Fibroblast of the aortic adventitia (primary cell): ENCODE data around the gene TUBGCP3. TPM values are rescaled to one million over a fixed set of nuclear protein-coding genes. Genes with fewer than 3 reads are reported as not detected.

Source experiments
- DNase-seq: peaks from one replicate; pipeline ENCODE4 v3.0.0-alpha.2; 2010; ENCODE audit warnings: low read depth
- H3K4me3 ChIP-seq: 2 replicates; pipeline ENCODE4 v1.5.1; 2011; ENCODE audit warnings: low read depth, mild to moderate bottlenecking, control low read depth, low read length, moderate library complexity
- CTCF ChIP-seq: IDR thresholded peaks from 2 replicates; pipeline ENCODE4 v1.5.1; 2011; ENCODE audit warnings: mild to moderate bottlenecking, low read length, control low read depth, inconsistent platforms; ENCODE audit not compliant: insufficient read depth
- total RNA-seq: library from RNA; depleted of rRNA; stranded (reverse); fragments of >200 nt; gene quantifications from 2 replicates; pipeline ENCODE4 v1.2.3, GENCODE V29; 2012; ENCODE audit warnings: low replicate concordance

TUBGCP3 gene
- total RNA-seq, 1 donor, result 26.8 TPM

DNA sequence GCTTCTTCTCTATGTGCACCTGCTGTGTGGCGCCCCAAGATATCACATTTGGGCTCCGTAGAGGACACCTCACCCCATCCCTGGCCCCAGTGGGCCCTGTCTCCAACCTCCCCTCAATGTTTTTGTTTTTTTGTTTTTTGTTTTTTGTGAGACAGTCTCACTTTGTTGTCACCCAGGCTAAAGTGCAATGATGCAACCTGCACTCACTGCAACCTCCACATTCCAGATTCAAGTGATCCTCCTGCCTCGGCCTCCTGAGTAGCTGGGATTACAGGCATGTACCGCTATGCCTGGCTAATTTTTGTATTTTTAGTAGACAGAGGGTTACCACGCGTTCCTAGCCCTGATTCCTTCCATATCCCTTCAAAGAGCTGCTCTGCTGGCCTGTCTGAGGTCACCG is 26.9 kb upstream of the TUBGCP3 start:
- no peak overlapping the region for H3K4me3 ChIP-seq
- no peak for DNase-seq
- TF ChIP-seq CTCF, result no peak

GRCh38 chr13:112608212-112608611 is 20.3 kb upstream of the TUBGCP3 start:
- H3K4me3 ChIP-seq, result no peak overlapping the region

DNA sequence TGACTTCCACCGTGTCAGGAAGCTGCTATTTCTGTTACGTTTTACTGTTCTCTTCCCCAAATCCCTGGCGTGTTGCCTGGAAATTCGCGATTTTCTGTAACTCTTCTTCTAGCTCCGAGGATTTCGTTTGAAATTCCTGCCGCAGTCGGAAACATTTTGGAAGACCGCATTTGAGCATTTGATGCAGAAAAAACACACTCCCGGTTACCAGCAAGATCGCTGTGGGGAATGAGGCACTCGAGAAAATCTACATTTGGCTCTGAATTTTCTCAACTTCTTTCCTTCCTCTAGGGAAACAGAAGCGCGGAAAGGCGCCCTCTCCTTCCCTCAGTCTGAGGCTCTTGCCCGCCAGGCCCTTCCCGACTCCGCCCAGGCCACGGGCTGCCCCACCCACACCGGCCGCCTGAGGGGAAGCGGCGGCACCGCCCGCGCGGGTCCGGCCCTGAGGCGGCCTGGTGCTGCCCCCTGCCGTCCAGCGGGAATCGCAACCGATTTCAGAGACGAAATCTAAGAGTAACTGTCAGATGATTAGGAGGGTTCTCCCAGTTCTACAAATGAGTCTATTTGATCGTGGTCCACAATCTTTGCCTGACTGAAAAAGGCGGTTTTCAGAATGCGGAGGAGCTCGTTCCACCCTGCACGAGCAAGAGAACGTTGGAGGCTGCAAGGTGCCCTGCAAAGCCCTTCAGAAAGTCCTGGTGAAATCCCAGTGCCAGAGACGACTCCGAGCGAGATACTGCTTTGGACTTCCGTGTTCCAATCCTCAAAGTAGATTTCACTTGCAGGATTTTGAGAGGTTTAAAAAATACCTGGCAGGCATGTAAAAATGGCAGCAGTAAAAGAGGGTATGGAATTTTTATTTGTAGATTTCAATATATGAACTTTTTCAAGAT is 18.4 kb upstream of the TUBGCP3 start:
- H3K4me3 ChIP-seq, result peak overlapping the region; percentile 74
- TF ChIP-seq CTCF, result peak; percentile 73
- DNase-seq, result peak; percentile 84

More at GRCh38 chr13:112608212-112608611, 20.3 kb upstream of the TUBGCP3 start:
- DNase-seq, result no peak
- no peak for TF ChIP-seq CTCF

GRCh38 chr13:112605531-112605990 is 17.6 kb upstream of the TUBGCP3 start:
- TF ChIP-seq CTCF, result no peak
- DNase-seq, result no peak
- peak overlapping the region; percentile 74 for H3K4me3 ChIP-seq

DNA sequence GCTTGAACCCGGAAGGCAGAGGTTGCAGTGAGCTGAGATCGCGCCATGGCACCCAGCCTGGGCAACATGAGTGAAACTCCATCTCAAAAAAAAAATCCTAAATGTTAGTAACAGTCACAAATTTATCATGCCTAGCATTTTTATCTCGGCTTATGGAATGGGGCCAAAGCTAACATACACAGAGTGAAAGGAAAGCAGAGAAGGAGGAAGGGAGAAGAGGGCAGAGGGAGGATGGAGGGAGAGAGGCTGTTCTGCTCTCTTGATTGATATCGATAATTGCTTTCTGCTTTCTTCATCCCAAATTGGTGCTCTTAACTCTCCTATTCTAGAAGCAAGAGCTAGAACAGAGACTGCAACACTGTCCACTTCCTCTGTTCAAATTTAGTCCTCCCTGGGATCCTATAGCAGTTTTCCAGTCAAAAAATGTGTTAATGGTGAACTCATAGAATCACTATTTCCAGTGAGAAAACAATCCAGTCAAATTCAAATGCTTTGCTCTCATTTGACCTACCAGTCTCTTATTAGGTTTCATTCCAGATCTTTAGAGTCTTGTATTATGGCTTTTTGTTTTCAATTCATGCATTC is 15.8 kb upstream of the TUBGCP3 start:
- H3K4me3 ChIP-seq, result peak overlapping the region; percentile 35
- TF ChIP-seq CTCF, result no peak
- peak; percentile 81 for DNase-seq

DNA sequence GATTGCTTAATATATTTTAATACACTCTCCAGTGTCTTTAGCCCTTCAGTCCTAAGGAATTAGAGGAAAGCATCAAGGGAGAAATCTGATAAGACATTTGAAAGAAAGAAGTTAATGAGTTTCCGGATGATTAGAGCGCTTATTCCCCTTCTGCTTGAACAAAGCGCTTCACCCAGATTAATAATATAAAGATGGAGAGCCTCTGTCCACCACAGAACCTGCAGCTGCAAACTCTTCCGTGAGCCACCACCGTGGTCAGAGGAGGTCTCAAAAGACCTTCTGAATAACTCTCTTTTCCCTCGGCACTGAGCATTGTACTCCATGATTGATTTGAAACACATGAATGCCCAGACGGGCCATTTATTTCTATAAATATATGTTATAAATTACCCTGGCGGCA is 14.2 kb upstream of the TUBGCP3 start:
- no peak for TF ChIP-seq CTCF
- H3K4me3 ChIP-seq, result no peak overlapping the region
- DNase-seq, result no peak
